Panc1 (cell line): ENCODE measurements around the gene MCOLN1. TPM values are rescaled to one million over a fixed set of nuclear protein-coding genes. Genes with fewer than 3 reads are reported as not detected.

Experiments used
- ATAC-seq: fragments of 200-7000 bp; cut with Tn5 transposase; 2 replicates; pipeline ENCODE4 v1.9.1; 2020; ENCODE audit warnings: mild to moderate bottlenecking, moderate library complexity
- BruUV-seq: library from RNA; stranded (reverse); fragments of 400-500 nt; replicated peaks from 2 replicates; lab custom pipeline; 2021; lab: Mats Ljungman, UMichigan
- CTCF ChIA-PET: fragments of 300-600 bp; sonication (Branson Sonifier 250); formaldehyde crosslinking; loops from one replicate; lab custom pipeline; 2022; ENCODE audit warnings: antibody characterized with exemption; lab: Charles Lee
- POLR2A ChIA-PET: fragments of 300-600 bp; sonication (Branson Sonifier 250); formaldehyde crosslinking; loops from one replicate; lab custom pipeline; 2022; ENCODE audit warnings: antibody characterized with exemption; lab: Charles Lee
- DNase-seq: peaks from one replicate; pipeline ENCODE4 v3.0.0-alpha.2; 2010; ENCODE audit warnings: low read depth, low spot score
- H3K27ac ChIP-seq: 2 replicates; pipeline ENCODE4 v1.5.1; 2011; ENCODE audit warnings: mild to moderate bottlenecking, low read length, inconsistent platforms
- H3K27me3 ChIP-seq: fragments of 200-500 bp; sonication (Bioruptor generic); 2 replicates; pipeline ENCODE4 v1.6.0; 2014; ENCODE audit warnings: low read length, inconsistent platforms; ENCODE audit not compliant: control insufficient read depth, insufficient read depth
- H3K36me3 ChIP-seq: fragments of 200-500 bp; sonication (Bioruptor generic); 2 replicates; pipeline ENCODE4 v1.5.1; 2014; ENCODE audit warnings: inconsistent platforms, mild to moderate bottlenecking, low read length, moderate library complexity; ENCODE audit not compliant: control insufficient read depth, insufficient read depth
- H3K4me1 ChIP-seq: 2 replicates; pipeline ENCODE4 v1.5.1; 2011; ENCODE audit warnings: inconsistent platforms, mild to moderate bottlenecking, low read length, moderate library complexity; ENCODE audit not compliant: control insufficient read depth, insufficient read depth
- H3K4me3 ChIP-seq, 2 experiments: 2 replicates each; pipeline ENCODE4 v1.5.1; 2011 to 2012; ENCODE audit warnings: low read depth in 2 of 2, low read length in 2 of 2, mild to moderate bottlenecking in 2 of 2, inconsistent platforms in 1 of 2, moderate library complexity in 1 of 2
- H3K9me3 ChIP-seq: fragments of 200-500 bp; sonication (Bioruptor generic); 2 replicates; pipeline ENCODE4 v1.5.1; 2014; ENCODE audit warnings: low read depth, mild to moderate bottlenecking, inconsistent platforms, low read length, moderate library complexity; ENCODE audit not compliant: control insufficient read depth, insufficient read depth
- CTCF ChIP-seq: fragments of 450-650 bp; IDR thresholded peaks from 2 replicates; pipeline ENCODE4 v1.5.1; 2017; ENCODE audit warnings: mild to moderate bottlenecking
- POLR2AphosphoS5 ChIP-seq: IDR thresholded peaks from 2 replicates; pipeline ENCODE4 v1.6.1; 2012; ENCODE audit warnings: mild to moderate bottlenecking, low read depth, low read length, moderate library complexity
- SIN3A ChIP-seq: IDR thresholded peaks from 2 replicates; pipeline ENCODE4 v1.6.1; 2012; ENCODE audit warnings: low read depth, mild to moderate bottlenecking, low read length, moderate library complexity, borderline replicate concordance; ENCODE audit not compliant: insufficient read depth
- TCF7L2 ChIP-seq: IDR thresholded peaks from 2 replicates; pipeline ENCODE4 v1.6.1; 2011; ENCODE audit warnings: mild to moderate bottlenecking, low read depth, low read length, inconsistent platforms
- in situ Hi-C: cut with HindIII; loops from 2 replicates; pipeline ENCODE4 v1.10.0; 2016; ENCODE audit warnings: low sequenced_read_pairs, low pct_unique_long_range_greater_than_20kb
- intact Hi-C: fragments of 100-400 bp; cut with micrococcal nuclease; formaldehyde crosslinking; loops from one replicate; pipeline ENCODE4 v1.10.0; 2022; ENCODE audit not compliant: unreplicated experiment
- total RNA-seq: library from RNA; stranded (reverse); gene quantifications from one replicate; pipeline ENCODE4 v1.2.1, GENCODE V29; 2021; ENCODE audit not compliant: unreplicated experiment
- TF ChIP-seq, protein P1 (sequence below), 2 experiments: IDR thresholded peaks; 2 replicates each; pipeline ENCODE4 v1.6.1; 2011 to 2012; ENCODE audit warnings: low read depth in 2 of 2, control low read depth in 1 of 2, low read length in 1 of 2, mild to moderate bottlenecking in 1 of 2, moderate library complexity in 1 of 2; ENCODE audit not compliant: insufficient read depth in 1 of 2

MCOLN1 gene
- total RNA-seq, 1 experiment from 2014 or later = 28.0 TPM

DNA sequence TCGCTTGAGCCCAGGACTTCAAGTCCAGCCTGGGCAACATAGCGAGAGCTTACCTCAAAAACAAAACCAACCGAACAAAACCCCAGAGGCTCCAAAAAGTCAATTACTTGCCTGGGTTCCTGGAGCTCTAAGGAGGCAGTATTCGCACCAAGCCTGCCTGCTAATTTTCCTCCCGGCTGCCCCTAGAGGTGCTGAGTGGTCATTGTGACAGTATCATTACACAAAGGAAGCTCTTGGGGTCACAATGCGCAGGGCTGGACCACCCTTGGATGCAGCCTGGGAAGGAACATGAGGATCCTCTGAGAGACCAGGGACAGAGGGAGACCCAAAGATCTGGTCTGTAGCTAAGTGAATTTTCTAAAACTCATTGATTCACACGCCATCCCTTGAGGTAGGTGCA, 25.1 kb upstream of the MCOLN1 start:
- DNase-seq (no peak), ATAC-seq (0 out of 2 replicates have a peak, but pooled peaks have one; percentile 50)
- Histone ChIP-seq H3K36me3 (no peaks in the 10 kb centered on the region), H3K4me1 (no peaks in the 10 kb centered on the region), H3K27me3 (no peaks in the 10 kb centered on the region), H3K27ac (no peak overlapping the region), H3K4me3 (no peak overlapping the region), H3K9me3 (no peaks in the 10 kb centered on the region)
- in situ Hi-C loops = no loop called here
- no TSS peak for BruUV-seq
- TF ChIP-seq SIN3A = no peak
- TF ChIP-seq CTCF = peak; percentile 68
- TF ChIP-seq TCF7L2 = no peak
- ChIA-PET POLR2A (interaction anchor here (0.6 kb wide), 1 partner anchor 78 kb away, joined by 8 read pairs; no protein-coding TSS in a partner anchor), CTCF (interaction anchor here (0.9 to 1.1 kb wide), 3 partner anchors 9 to 71 kb away, joined by 3 to 8 read pairs (median 4); no protein-coding TSS in a partner anchor)
- intact Hi-C loops = no loop called here

GRCh38 chr19:7500811-7501450, 21.5 kb upstream of the MCOLN1 start:
- intact Hi-C loops (no loop called here), in situ Hi-C loops (no loop called here)
- H3K9me3 ChIP-seq = no peaks in the 10 kb centered on the region
- no peaks in the 10 kb centered on the region for H3K27me3 ChIP-seq
- TF ChIP-seq, protein P1, sequence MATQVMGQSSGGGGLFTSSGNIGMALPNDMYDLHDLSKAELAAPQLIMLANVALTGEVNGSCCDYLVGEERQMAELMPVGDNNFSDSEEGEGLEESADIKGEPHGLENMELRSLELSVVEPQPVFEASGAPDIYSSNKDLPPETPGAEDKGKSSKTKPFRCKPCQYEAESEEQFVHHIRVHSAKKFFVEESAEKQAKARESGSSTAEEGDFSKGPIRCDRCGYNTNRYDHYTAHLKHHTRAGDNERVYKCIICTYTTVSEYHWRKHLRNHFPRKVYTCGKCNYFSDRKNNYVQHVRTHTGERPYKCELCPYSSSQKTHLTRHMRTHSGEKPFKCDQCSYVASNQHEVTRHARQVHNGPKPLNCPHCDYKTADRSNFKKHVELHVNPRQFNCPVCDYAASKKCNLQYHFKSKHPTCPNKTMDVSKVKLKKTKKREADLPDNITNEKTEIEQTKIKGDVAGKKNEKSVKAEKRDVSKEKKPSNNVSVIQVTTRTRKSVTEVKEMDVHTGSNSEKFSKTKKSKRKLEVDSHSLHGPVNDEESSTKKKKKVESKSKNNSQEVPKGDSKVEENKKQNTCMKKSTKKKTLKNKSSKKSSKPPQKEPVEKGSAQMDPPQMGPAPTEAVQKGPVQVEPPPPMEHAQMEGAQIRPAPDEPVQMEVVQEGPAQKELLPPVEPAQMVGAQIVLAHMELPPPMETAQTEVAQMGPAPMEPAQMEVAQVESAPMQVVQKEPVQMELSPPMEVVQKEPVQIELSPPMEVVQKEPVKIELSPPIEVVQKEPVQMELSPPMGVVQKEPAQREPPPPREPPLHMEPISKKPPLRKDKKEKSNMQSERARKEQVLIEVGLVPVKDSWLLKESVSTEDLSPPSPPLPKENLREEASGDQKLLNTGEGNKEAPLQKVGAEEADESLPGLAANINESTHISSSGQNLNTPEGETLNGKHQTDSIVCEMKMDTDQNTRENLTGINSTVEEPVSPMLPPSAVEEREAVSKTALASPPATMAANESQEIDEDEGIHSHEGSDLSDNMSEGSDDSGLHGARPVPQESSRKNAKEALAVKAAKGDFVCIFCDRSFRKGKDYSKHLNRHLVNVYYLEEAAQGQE (IDR thresholded peaks at IDR 0.05; ENCODE audit: insufficient read depth in 1 of 2, low read depth in 2 of 2, low read length in 1 of 2) = no peak
- TF ChIP-seq POLR2AphosphoS5 = no peak
- no peak for TF ChIP-seq CTCF
- TF ChIP-seq TCF7L2 = no peak
- no peak for TF ChIP-seq SIN3A
- ATAC-seq (peak; percentile 90), DNase-seq (no peak)
- CTCF ChIA-PET = no interaction called here
- no TSS peak for BruUV-seq
- H3K4me3 ChIP-seq = peak overlapping the region; percentile 43 to 45
- H3K27ac ChIP-seq = 0 out of 2 replicates have a peak overlapping the region, but pooled peaks have one; percentile 39
- POLR2A ChIA-PET = no interaction called here
- no peaks in the 10 kb centered on the region for H3K36me3 ChIP-seq
- H3K4me1 ChIP-seq = no peaks in the 10 kb centered on the region
